ENCODE results near the gene KIF26B. TPM values are rescaled to one million over a fixed set of nuclear protein-coding genes. Genes with fewer than 3 reads are reported as not detected.

Gene KIF26B
- polyA plus RNA-seq, 4 donors = 31.8 to 38.0 (median 33.9) TPM

DNA sequence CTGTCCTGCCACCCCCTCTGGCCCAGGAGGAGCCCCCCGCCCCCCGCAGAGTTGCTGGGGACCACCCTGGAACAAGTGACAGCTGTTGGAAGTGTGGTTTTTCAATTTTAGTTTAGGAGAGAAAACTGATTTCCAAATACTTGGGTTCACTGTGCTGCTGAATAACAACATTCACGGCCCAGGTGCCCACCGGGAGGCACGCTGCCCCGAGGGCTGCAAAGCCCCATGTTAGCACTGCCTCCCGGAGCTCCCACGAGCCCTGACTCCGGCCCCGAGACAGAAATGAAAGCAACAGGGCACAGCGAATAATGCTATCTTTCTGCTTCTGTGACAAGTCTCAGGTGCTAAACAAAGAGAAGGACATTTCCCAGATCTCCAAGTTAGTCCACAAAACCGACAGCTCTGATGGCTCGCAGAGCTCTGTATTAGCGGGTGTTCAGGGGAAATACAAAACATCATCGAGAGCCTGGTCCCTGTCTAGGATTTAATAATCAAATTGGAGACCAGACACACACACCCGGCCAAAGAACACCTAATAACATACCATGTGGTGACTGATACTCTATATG is 451.5 kb downstream of the KIF26B start:
- DNase-seq (ENCODE audit: low read depth in 4 of 4, low spot score in 3 of 4) = no peak

DNA sequence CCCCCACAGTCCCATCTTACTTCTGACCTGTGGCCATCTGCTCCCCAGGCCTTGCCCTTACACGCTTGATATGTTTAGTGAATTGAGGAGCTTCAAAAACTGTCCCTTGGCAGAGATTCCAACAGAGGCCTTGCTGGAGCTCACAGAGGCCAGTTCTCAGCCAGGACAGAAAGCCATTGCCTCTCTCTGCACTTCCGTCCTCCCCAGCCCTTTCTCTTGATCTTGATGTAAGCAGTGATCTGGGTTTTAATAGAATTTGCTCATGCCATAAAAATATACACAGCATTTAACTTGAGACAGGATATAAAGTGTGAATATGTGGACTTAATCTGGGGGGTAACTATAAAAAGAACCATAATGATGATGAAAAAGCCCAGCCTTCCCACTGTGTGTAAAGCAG is 453.5 kb downstream of the KIF26B start:
- no peak for DNase-seq (ENCODE audit: low read depth in 4 of 4, low spot score in 3 of 4)

DNA sequence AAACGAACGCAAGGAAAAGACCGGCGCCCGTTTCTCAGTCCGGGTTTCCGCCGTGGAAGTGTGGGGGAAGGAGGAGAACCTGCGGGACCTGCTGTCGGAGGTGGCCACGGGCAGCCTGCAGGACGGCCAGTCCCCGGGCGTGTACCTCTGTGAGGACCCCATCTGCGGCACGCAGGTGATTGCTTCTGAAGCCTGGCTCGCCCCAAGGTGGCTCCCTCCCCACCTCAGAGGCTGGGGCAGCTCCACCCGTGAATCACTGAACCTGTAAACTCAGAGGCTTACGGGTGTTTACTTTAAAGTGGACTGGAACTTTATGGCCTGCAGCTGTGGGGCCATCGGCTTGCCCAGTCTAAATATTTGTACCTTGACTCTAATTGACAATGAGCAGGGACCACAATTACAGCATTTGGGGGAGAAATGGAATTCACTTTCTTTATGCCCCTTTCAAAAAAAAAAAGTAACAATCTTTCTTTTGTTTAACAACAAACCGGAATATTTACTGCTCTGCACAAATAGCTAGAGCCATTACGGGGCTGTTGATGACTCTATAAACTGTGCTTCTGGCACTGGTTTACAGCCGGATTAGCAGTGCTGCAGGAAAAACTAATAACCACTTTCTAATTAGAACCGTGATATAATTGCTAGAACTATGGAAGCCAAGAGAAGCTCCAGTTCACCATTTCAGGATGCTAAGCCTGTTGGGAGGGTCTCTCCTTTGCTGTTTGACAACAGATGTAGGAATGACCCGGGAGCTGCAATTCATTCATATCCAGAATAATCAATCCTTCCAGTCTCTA is 454.8 kb downstream of the KIF26B start:
- no peak for DNase-seq (ENCODE audit: low read depth in 4 of 4, low spot score in 3 of 4)

DNA sequence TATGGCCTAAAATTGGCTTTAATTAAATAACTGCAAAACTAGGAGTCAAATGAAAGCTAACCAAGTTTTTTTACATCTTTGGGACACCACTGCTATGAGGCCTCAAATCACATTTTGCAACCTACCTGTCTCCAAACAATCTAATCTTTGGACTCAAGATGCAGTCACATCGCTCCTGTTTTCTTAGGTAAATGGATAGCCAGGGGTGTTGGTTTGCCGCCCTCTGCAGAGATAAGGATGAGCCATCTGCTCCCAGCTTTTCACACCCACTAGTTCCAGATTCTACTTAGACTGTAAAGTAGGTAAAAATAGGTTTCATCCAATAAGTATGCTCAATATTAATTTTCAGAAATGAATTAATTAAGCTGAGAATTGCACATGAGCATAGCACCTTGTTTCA is 456.5 kb downstream of the KIF26B start:
- DNase-seq (ENCODE audit: low read depth in 4 of 4, low spot score in 3 of 4) = no peak

DNA sequence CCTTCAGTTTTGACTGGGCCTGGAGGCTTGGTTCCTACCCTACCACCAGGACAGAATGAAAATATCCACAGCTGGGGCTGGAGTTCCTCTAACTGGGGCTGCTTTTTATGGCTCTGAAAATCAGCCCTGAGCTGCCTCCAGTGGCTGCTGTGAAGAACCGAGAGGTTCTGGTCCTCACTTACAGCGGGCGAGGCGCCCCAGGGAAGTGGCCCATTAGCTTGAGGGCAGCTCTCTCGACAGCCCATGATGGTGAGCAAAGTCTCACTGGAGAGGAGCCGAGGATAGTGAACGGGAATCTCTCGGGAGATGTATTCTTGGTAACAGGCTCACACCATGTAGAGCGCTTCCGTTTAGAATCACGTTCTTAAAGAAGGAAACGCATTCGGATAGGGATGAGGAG is 459.7 kb downstream of the KIF26B start:
- DNase-seq (ENCODE audit: low read depth in 4 of 4, low spot score in 3 of 4) = no peak

DNA sequence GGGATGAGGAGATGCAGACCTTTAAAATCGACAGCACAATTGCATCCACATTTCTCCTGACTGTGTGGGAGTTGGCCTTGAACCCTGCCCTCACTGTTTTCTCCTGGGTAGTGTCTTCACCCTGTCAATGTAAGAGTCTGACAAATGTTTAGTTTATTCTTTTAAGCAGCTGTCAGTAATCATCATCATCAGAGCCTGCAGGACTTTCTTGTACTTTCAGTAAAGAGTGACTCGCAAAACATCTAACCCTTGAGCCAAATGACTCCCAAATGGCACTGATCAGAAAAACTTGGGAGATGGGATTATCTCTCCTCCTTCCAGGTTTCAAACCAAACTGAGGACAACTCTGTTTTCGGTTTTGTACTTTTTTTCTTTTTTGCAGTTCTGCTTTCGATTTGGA is 460.2 kb downstream of the KIF26B start:
- DNase-seq (ENCODE audit: low read depth in 4 of 4, low spot score in 3 of 4) = no peak

DNA sequence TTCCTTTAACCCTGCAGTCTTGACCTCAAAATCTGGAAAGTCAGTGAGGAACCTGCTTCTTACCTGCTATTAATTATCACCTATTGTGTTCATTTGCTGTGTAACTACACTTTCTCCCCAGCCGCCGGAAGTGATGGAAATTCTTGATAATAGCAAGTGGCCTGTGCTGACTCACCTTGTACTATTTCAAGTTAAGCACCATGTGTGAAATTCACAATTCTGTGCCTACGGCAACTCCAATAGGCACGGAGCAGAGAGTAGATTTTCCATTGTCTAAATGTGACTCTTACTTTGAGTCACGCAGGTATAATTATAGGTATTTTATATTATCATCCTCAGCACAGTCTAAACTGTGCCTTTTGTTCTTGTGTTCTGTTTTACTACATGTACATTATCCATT is 466.8 kb downstream of the KIF26B start:
- DNase-seq (ENCODE audit: low read depth in 4 of 4, low spot score in 3 of 4) = no peak

DNA sequence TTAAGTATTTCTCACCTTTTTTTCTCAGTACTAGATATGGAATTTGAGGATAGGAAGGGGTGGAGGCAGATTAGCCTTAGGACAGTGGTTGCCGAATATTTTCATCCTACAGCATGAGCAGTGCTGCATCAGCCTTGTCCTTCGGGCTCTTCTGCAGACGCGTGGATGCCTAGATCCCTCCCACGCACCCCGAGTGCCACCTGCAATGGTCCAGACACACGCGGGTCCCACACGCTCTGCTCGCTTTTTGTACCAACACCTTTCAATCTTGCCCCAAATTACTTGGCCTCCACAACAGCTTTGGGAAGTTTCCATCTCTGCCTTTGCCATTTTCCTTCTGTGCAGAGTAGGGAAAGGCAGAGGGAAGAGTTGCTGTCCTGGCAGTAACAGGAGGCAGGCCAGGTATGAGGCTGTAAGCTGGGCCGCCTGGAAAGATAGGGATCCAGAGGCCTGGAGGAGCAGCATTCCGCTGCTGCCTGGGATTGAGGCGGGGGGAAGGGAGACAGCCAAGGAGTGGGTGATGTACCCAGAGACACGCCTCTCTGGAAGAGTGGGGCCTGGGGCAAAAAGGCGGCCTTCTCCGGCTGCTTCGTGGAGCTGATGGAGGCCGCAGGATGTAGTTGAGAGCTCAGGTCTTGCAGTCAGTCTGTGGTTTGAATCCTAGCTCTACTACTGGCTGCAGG is 467.7 kb downstream of the KIF26B start:
- DNase-seq (ENCODE audit: low read depth in 4 of 4, low spot score in 3 of 4) = no peak

DNA sequence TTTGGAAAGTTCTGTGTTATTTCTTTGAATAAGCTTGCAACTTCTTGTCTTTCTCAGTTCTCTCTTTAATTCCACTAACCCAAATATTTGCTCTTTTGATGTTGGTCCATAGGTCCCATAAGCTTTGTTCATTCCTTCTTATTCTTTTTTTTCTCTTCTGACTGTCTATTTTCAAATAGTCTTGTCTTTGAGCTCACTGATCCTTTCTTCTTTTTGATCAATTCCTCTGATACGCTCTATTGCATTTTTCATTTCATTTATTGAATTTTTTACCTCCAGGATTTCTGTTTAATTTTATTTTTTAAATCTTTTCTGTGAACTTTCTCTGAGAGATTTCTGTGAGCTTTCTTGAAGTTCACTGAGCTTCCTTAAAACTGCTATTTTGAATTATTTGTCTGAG is 486.6 kb downstream of the KIF26B start:
- DNase-seq (ENCODE audit: low read depth in 4 of 4, low spot score in 3 of 4) = no peak

DNA sequence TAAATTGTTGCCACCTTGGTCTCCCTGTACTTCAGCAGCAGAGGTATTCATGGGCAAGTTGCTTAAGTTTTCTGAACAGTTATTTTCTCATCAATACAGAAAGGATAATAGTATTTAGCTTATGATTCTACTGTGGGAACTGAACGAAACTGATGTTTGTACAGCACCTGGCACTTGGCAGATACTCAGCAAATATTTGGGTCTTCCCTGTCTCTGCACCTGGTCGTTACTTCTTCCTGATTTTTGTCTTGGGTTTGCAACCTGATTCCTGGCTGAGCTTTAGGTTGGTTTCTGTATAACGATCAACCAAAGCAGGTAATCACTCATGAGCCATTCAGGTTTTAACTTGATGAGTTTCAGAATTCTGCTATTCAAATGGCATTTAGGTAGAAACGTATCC is 490.6 kb downstream of the KIF26B start:
- no peak for DNase-seq (ENCODE audit: low read depth in 4 of 4, low spot score in 3 of 4)

DNA sequence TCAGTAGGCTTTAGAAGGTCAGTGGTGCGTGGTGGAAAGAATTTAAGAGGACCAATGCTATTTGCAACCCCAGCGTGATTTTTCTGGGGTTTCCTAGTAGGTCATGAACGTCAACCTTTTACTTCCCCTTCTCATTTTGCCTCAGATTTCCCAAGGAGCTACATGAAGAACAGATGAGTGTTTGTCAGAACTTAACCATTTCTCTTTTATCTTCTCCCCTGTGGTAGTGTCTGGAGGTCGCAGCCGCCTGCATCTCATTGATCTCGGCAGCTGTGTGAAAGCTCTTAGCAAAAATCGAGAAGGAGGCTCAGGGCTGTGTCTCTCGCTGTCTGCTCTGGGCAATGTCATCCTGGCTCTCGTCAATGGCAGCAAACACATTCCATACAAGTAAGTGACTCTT is 491.1 kb downstream of the KIF26B start:
- no peak for DNase-seq (ENCODE audit: low read depth in 4 of 4, low spot score in 3 of 4)

DNA sequence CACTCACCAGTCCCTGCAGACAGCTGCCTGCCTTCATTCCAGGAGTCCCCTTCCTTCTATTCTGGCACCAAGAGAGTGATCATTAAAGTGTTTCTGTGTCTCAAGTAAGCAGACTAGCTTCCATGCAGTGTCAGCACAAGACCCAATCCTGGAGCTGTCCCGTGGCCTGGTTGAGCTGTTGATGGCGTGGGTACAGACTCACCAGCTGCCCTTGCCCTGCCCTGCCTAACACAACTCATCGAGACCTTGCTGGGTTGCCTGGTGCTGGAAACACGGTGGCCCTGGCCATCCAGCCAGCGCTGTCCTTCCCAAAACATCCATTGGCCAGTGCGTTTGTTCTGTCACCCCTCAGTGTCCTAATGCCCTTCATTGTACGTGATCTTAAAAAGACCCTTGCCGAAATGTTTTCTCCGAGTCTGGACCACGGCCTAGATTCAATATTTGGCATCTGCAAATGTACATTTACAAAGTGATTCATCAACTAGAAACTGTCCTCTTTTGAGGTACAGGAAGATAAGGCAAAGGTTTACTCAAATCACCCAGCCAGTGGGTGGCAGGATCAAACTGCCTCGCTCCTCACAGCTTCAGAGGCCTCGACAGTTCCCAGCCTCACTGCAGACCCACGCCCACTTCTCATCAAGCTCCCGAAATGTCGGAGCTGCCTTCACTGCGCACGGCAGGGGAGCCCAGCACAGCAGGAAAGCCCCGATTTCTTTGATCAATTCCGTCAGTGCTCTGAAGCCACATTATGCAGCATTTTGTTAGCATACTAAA is 494.2 kb downstream of the KIF26B start:
- DNase-seq (ENCODE audit: low read depth in 4 of 4, low spot score in 3 of 4) = no peak

DNA sequence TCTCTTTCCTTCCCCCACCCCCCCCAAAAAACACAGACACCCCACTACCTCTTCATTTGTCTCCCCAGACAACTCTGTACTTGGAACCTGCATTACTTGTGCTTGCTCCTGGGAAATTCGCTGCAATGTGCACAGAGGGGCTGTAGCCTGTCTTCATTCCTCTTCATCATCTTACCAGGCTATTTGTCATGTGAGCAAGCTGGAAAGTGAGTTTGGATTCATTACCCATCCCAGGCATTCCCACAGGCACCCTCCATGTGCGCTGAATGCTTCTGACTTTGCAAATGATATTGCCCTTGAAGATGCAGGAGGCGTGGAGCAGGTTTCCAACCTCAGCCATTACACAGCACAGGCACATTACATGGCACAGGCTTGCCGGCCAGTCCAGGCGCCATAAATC is 494.9 kb downstream of the KIF26B start:
- DNase-seq (ENCODE audit: low read depth in 4 of 4, low spot score in 3 of 4) = no peak

DNA sequence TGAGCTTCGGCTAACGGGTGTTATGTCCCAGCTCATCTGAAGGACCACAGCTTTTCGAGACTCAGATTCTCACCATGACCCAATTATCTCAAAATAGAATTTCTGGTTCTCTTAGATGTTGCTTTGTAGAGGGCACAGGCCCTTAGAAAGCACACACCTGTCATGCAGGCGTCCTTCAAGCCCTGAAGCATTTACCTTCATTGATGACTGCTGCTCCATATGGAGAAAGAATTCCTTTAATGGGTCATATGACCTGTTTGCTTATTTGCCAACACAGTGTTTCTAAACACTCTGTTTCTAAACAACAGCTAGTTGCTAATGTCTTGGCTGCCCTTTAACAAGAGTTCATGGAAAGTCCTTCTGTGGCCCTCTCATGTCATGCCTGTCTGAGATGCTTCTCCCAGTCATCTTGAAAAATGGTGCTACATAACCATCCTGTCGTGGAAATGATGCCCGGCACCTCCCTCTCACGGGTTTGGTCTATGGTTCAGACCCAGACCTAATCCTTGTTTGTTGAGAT is 495.7 kb downstream of the KIF26B start:
- DNase-seq (ENCODE audit: low read depth in 4 of 4, low spot score in 3 of 4) = no peak

DNA sequence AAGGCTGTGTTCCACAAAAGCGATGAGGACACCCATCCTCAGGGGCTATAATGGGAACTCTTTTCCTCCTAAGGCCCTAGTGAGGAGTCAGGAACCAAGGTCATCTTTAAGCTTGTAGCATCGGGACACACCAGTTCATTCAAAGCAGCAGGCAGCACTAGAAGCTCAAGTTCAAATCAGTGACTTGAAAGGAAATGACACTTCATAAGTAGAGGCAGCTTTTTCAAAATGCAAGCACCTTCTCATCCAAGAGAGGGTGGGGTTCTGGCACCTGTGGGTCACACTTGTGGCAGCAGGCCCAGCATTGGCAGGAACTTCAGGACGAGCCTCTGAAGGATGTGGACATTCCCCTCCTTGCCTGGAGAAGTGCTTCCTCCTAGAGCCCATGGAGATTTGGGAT is 496.3 kb downstream of the KIF26B start:
- DNase-seq (ENCODE audit: low read depth in 4 of 4, low spot score in 3 of 4) = no peak

DNA sequence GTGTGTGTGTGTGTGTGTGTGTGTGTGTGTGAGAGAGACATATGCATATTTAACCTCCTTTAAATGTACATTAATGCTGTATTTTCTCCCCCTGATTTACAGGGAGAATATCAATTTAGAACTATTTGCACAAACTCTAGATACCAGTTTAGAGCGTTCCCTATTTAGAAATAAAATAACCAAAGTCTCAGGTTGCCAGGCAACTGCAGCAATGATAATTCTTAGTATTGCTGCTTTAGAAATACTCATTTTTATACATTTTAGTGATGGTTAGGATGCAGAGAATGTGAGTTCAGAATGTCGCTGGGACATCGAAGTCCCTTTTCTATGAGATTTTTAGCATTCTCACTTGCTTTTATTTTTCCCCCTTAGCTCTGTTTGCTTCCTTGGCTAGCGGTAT is 497.3 kb downstream of the KIF26B start:
- DNase-seq (ENCODE audit: low read depth in 4 of 4, low spot score in 3 of 4) = no peak

DNA sequence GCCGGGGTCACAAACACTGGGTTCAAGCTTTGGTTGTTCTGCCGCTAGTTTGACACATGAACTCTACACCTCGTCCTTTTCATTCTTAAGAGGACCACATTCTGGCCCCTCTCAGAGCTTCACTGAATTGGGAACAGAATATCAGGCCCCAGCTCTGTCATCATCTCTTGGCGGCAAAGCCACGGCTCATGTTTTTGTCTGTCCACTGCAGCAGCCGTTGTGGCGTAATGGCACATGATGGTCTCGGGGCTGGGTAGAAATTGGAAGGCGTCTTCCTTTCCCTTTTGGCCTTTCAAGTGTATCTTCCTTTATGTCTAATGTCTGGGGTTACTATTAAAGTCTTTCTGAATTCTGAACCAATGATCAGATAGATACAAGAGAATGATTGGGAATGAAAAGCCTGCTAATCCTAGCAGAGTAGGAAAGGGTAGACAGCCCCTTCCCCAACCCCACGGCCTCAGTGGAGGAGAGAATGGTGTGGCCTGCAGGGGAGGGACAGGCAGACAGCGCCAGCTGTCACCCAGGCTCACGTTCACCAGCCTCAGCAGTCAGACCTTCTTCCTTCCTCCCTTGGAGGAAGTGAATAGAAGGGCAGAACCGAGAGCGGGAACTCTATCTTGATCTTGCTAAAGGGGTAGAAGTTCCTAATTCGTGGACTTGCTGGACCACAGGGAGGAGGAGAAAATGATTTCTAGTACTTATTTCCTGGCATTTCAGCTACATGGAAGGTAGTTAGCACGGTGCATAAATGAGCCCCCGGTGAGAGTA is 498.1 kb downstream of the KIF26B start:
- DNase-seq (ENCODE audit: low read depth in 4 of 4, low spot score in 3 of 4) = no peak

DNA sequence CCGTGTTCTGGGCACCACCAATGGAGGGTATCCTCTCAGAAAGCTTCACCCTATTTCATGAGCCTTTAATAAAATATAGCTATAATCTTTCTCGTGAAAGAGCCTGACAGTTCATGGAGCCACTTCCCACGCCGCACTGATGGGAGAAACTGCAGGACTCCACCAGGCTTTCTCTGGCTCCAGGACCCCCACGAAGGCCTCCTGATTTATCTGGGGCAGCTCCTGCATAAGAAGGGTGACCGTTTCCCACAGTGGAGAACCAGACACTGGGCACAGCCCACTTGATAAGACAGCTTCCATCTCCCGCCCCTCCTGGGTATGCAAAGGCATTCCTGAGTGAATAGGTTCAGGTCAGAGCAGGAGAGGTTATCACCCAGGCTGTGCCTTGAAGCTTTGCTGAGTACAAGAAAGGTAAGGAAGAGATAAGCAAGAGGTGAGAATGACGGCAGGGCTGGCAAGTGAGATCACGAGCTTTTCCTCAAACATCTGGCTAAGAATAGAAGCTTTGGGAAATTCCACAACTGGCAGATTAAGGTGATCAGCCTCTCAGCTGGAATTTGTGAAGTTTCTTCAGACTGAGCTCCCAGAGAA is 499.8 kb downstream of the KIF26B start:
- no peak for DNase-seq (ENCODE audit: low read depth in 4 of 4, low spot score in 3 of 4)

DNA sequence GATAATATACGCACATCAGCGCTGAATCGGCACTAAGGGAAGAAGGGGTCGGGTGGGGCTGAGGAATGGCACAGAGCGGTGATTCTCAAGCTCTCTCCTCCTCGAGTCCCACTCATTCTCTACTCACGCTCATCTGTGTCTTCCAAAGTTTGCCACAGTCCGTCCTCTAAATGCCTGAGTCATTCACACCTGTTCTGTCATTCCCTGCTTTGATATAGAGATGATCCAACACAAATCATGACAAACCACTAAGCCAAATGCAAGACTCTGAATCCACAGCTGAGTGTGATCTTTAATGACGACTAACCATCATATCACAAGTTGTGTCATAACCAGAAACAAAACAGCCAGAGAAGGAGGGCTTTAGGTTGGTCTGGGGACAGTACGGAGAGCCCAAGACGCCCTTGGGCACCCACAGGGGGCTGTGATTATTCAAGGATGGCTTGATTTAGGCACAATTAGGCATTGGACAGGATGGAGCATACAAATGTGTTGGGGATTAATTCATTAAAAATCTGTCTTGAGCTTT is 501.5 kb downstream of the KIF26B start:
- no peak for DNase-seq (ENCODE audit: low read depth in 4 of 4, low spot score in 3 of 4)

DNA sequence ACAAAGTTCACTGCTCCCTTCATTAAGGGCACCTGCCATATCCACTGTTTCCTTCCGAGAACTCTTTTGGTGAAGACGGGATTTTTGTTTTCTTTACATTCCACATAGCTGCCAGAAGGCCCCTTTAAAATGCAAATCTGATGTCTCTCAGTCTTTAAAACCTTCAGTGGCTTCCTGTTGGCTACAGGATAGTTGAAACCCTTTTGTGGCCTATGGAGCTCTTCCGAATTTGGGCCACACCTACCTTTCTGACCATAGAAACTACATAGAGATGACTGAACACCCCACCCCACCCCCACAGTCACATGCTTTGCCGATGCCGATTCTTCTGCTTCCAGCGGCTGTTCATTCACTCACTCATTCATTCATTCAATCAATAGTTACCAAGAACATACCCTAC is 502.6 kb downstream of the KIF26B start:
- DNase-seq (ENCODE audit: low read depth in 4 of 4, low spot score in 3 of 4) = no peak
